Mesenchymal stem cell (in vitro differentiated cells and primary cell): ENCODE data around the gene PCDHGA1.
"Not testable (repeated sequence)": the region's sequence is repeated elsewhere in the genome, so short reads cannot be mapped to it uniquely, and the experiment has no call there.

Experiments used
- DNase-seq: peaks from one replicate; pipeline ENCODE4 v3.0.0-alpha.2; 2013
- H2AFZ ChIP-seq: one replicate; pipeline ENCODE4 v1.6.1; 2013; ENCODE audit warnings: low read depth, mild to moderate bottlenecking, control low read depth, inconsistent platforms, low read length, moderate library complexity
- H2AK5ac ChIP-seq: 2 replicates; pipeline ENCODE4 v1.6.1; 2013; ENCODE audit warnings: low read length, moderate library complexity, mild to moderate bottlenecking, inconsistent platforms; ENCODE audit not compliant: severe bottlenecking
- H2BK120ac ChIP-seq: one replicate; pipeline ENCODE4 v1.6.1; 2013; ENCODE audit warnings: low read depth, mild to moderate bottlenecking, inconsistent platforms, low read length, moderate library complexity
- H2BK12ac ChIP-seq, 2 experiments: one replicate each; pipeline ENCODE4 v1.6.1; 2013; ENCODE audit warnings: inconsistent platforms in 2 of 2, low read length in 2 of 2, mild to moderate bottlenecking in 2 of 2, moderate library complexity in 2 of 2, control low read depth in 1 of 2
- H2BK15ac ChIP-seq: one replicate; pipeline ENCODE4 v1.6.1; 2013; ENCODE audit warnings: mild to moderate bottlenecking, low read depth, inconsistent platforms; ENCODE audit not compliant: poor library complexity, severe bottlenecking
- H2BK5ac ChIP-seq: 2 replicates; pipeline ENCODE4 v1.6.1; 2013; ENCODE audit warnings: low read depth, mild to moderate bottlenecking, low read length, control low read depth, inconsistent platforms; ENCODE audit not compliant: poor library complexity, severe bottlenecking
- H3K14ac ChIP-seq, 2 experiments: one replicate each; pipeline ENCODE4 v1.6.1; 2013; ENCODE audit warnings: inconsistent platforms in 2 of 2, low read length in 2 of 2, control low read depth in 1 of 2, mild to moderate bottlenecking in 1 of 2, moderate library complexity in 1 of 2
- H3K18ac ChIP-seq, 2 experiments: one replicate each; pipeline ENCODE4 v1.6.1; 2013; ENCODE audit warnings: inconsistent platforms in 2 of 2, low read length in 2 of 2, control low read depth in 1 of 2, low read depth in 1 of 2, mild to moderate bottlenecking in 1 of 2
- H3K23ac ChIP-seq, 2 experiments: one replicate each; pipeline ENCODE4 v1.6.1; 2013; ENCODE audit warnings: inconsistent platforms in 2 of 2, low read length in 2 of 2, mild to moderate bottlenecking in 2 of 2, moderate library complexity in 2 of 2, control low read depth in 1 of 2
- H3K27ac ChIP-seq: 2 replicates; pipeline ENCODE4 v1.5.1; 2013; ENCODE audit warnings: mild to moderate bottlenecking, moderate library complexity, low read length, control low read depth, inconsistent platforms; ENCODE audit not compliant: poor library complexity, severe bottlenecking
- H3K27me3 ChIP-seq, 2 experiments: 2 replicates each; pipeline versions ENCODE4 v1.6.1 to v1.7.0; 2013; ENCODE audit warnings: low read length in 2 of 2, mild to moderate bottlenecking in 2 of 2, moderate library complexity in 2 of 2, control low read depth in 1 of 2, inconsistent platforms in 1 of 2; ENCODE audit not compliant: control insufficient read depth in 1 of 2, insufficient read depth in 1 of 2
- H3K36me3 ChIP-seq, 2 experiments: 2 replicates each; pipeline versions ENCODE4 v1.6.1 to v1.7.0; 2013; ENCODE audit warnings: low read length in 2 of 2, control low read depth in 1 of 2, inconsistent platforms in 1 of 2, low read depth in 1 of 2, mild to moderate bottlenecking in 1 of 2; ENCODE audit not compliant: insufficient read depth in 2 of 2, control insufficient read depth in 1 of 2
- H3K4ac ChIP-seq, 2 experiments: one replicate each; pipeline ENCODE4 v1.6.1; 2013; ENCODE audit warnings: inconsistent platforms in 2 of 2, low read length in 2 of 2, mild to moderate bottlenecking in 2 of 2, moderate library complexity in 2 of 2, control low read depth in 1 of 2, low read depth in 1 of 2
- H3K4me1 ChIP-seq: 2 replicates; pipeline ENCODE4 v1.6.1; 2013; ENCODE audit warnings: low read depth, low read length, control low read depth; ENCODE audit not compliant: control insufficient read depth, insufficient read depth
- H3K4me2 ChIP-seq: 2 replicates; pipeline ENCODE4 v1.6.1; 2013; ENCODE audit warnings: low read length, mild to moderate bottlenecking, inconsistent platforms; ENCODE audit not compliant: poor library complexity, severe bottlenecking
- H3K4me3 ChIP-seq, 2 experiments: 2 replicates each; pipeline versions ENCODE4 v1.5.1 to v1.7.0; 2013; ENCODE audit warnings: low read length in 2 of 2, mild to moderate bottlenecking in 2 of 2, control low read depth in 1 of 2, low read depth in 1 of 2; ENCODE audit not compliant: insufficient read depth in 1 of 2
- H3K79me1 ChIP-seq: replicated peaks from 2 replicates; pipeline ENCODE4 v1.6.1; 2013; ENCODE audit warnings: mild to moderate bottlenecking, control low read depth, low read length, inconsistent platforms; ENCODE audit not compliant: poor library complexity, severe bottlenecking
- H3K9ac ChIP-seq: 2 replicates; pipeline ENCODE4 v1.7.0; 2013; ENCODE audit warnings: mild to moderate bottlenecking, low read length, moderate library complexity
- H3K9me3 ChIP-seq: 2 replicates; pipeline ENCODE4 v1.7.0; 2013; ENCODE audit warnings: mild to moderate bottlenecking, low read length; ENCODE audit not compliant: control insufficient read depth
- H4K8ac ChIP-seq: one replicate; pipeline ENCODE4 v1.6.1; 2013; ENCODE audit warnings: inconsistent platforms, mild to moderate bottlenecking, low read length, moderate library complexity
- H4K91ac ChIP-seq: one replicate; pipeline ENCODE4 v1.6.1; 2013; ENCODE audit warnings: mild to moderate bottlenecking, low read length, inconsistent platforms
- WGBS: methylation state at CpG from one replicate; pipeline ENCODE4 v1.1.7; 2013; ENCODE audit warnings: mixed read lengths; 5-methylcytosine and 5-hydroxymethylcytosine counted together

Gene PCDHGA1

DNA sequence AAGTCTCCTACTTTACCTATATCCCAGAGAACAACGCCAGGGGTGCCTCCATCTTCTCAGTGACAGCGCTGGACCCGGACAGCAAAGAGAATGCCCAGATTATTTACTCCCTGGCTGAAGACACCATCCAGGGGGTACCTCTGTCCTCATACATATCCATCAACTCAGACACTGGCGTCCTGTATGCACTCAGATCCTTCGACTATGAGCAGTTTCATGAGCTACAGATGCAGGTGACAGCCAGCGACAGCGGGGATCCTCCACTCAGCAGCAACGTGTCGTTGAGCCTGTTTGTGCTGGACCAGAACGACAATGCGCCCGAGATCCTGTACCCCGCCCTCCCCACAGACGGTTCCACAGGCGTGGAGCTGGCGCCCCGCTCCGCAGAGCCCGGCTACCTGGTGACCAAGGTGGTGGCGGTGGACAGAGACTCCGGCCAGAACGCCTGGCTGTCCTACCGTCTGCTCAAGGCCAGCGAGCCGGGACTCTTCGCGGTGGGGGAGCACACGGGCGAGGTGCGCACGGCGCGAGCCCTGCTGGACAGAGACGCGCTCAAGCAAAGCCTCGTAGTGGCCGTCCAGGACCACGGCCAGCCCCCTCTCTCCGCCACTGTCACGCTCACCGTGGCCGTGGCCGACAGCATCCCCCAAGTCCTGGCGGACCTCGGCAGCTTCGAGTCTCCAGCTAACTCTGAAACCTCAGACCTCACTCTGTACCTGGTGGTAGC is 84.4 kb downstream of the PCDHGA1 start:
- H3K9ac ChIP-seq, H4K91ac ChIP-seq, H3K27ac ChIP-seq: not testable (repeated sequence)

DNA sequence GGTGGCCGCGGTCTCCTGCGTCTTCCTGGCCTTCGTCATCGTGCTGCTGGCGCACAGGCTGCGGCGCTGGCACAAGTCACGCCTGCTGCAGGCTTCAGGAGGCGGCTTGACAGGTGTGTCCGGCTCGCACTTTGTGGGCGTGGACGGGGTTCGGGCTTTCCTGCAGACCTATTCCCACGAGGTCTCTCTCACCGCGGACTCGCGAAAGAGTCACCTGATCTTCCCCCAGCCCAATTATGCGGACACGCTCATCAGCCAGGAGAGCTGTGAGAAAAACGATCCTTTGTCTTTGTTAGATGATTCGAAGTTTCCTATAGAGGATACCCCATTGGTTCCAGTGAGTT is 84.9 kb downstream of the PCDHGA1 start:
- not testable (repeated sequence) for H3K4ac ChIP-seq, H4K8ac ChIP-seq, H2BK15ac ChIP-seq, H3K9ac ChIP-seq, H3K27ac ChIP-seq, DNase-seq, H2AFZ ChIP-seq, H2BK12ac ChIP-seq, H3K4me1 ChIP-seq, H3K4me2 ChIP-seq, H3K14ac ChIP-seq, H2BK5ac ChIP-seq, H2AK5ac ChIP-seq, H4K91ac ChIP-seq, H3K23ac ChIP-seq, H3K27me3 ChIP-seq, H3K18ac ChIP-seq, H2BK120ac ChIP-seq
- H3K36me3 ChIP-seq = peaks cover 4 to 38% of the 10 kb centered on the region in 2 experiments
- peaks cover 11% of the 10 kb centered on the region for H3K9me3 ChIP-seq
- peaks cover 38% of the 10 kb centered on the region for H3K79me1 ChIP-seq
- H3K4me3 ChIP-seq = peak overlapping the region in 1 of 2 experiments; percentile 68
- 96% methylated on average over 24 of the region's 24 CpGs for WGBS

More for the DNA sequence above, 84.4 kb downstream of the PCDHGA1 start:
- WGBS = 97% methylated on average over 38 of the region's 46 CpGs
- not testable (repeated sequence) for H2BK5ac ChIP-seq, DNase-seq, H3K9me3 ChIP-seq, H3K4ac ChIP-seq, H3K4me1 ChIP-seq, H2BK12ac ChIP-seq, H2BK15ac ChIP-seq, H3K27me3 ChIP-seq, H2AFZ ChIP-seq, H3K4me2 ChIP-seq, H2AK5ac ChIP-seq, H4K8ac ChIP-seq, H3K14ac ChIP-seq, H2BK120ac ChIP-seq, H3K18ac ChIP-seq, H3K23ac ChIP-seq
- Histone ChIP-seq H3K36me3 (peaks cover under 1 to 40% of the 10 kb centered on the region in 2 experiments), H3K4me3 (peak overlapping the region in 1 of 2 experiments; percentile 87), H3K79me1 (peaks cover 40% of the 10 kb centered on the region)

DNA sequence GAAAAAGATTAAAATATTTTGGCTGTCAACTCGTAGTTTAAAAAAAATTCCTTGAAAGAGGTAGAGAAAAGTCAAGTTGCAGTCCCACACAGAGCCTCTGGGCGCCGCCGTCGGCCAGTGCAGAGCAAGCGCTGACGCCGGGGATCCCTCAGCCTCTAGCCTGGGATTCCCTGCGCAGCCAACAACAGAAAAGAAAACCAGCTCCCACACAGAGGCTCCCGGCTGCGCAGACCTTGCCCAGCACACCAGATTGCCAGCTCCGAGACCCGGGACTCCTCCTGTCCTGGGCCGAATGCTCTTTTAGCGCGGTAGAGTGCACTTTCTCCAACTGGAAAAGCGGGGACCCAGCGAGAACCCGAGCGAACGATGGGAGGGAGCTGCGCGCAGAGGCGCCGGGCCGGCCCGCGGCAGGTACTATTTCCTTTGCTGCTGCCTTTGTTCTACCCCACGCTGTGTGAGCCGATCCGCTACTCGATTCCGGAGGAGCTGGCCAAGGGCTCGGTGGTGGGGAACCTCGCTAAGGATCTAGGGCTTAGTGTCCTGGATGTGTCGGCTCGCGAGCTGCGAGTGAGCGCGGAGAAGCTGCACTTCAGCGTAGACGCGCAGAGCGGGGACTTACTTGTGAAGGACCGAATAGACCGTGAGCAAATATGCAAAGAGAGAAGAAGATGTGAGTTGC is 87.3 kb downstream of the PCDHGA1 start, which contains the start of gene PCDHGB7:
Gene PCDHGB7, plus strand, starts transcription at position 184 of the 679 bp plus-strand sequence. Its CDS starts 183 bp downstream, at position 367.
- H3K4me1 ChIP-seq, H4K8ac ChIP-seq, H2BK5ac ChIP-seq, H2AFZ ChIP-seq, H2BK120ac ChIP-seq, H3K27me3 ChIP-seq, H4K91ac ChIP-seq, H3K23ac ChIP-seq, H2BK15ac ChIP-seq, H2BK12ac ChIP-seq: not testable (repeated sequence)
- Histone ChIP-seq H3K14ac (peak within 1 kb of the TSS in 1 of 2 experiments; percentile 81), H3K79me1 (peaks cover 49% of the 10 kb centered on the region), H3K27ac (peak within 1 kb of the TSS; percentile 69), H3K18ac (peak within 1 kb of the TSS; percentile 42 to 46), H3K4ac (peak within 1 kb of the TSS; percentile 27 to 47), H3K4me2 (peak within 1 kb of the TSS; percentile 66), H3K9me3 (peaks cover 22% of the 10 kb centered on the region), H2AK5ac (peak within 1 kb of the TSS; percentile 46), H3K4me3 (peak within 1 kb of the TSS; percentile 59 to 80), H3K9ac (peak within 1 kb of the TSS; percentile 70), H3K36me3 (peaks cover 4 to 53% of the 10 kb centered on the region in 2 experiments)
- WGBS = 25% methylated on average over 42 of the region's 47 CpGs
- DNase-seq = peak; percentile 85
